Pancreas (tissue), 10 donors: ENCODE measurements around the gene ABCC1. TPM values are rescaled to one million over a fixed set of nuclear protein-coding genes. Genes with fewer than 3 reads are reported as not detected.

Experiments used
- ATAC-seq, 4 donors: fragments of 200-7000 bp; cut with Tn5 transposase; one replicate each; pipeline versions ENCODE4 v1.8.0 to v1.9.1; 2020; ENCODE audit warnings: mild to moderate bottlenecking in 4 of 4, moderate library complexity in 4 of 4
- DNase-seq, 6 donors: peaks; one replicate each; pipeline ENCODE4 v3.0.0-alpha.2; 2020
- FAIRE-seq: peaks from 2 replicates; lab custom pipeline; 2012; peaks lifted over from hg19 to GRCh38; lab: Jason Lieb, UNC
- H3K27ac ChIP-seq, 4 donors: fragments of 200-600 bp; sonication (generic); 1 replicate in 3 of 4; 2 replicates in 1 of 4; pipeline versions ENCODE4 v1.5.0 to v1.8.0; 2020
- H3K27me3 ChIP-seq, 4 donors: fragments of 200-600 bp; one replicate each; pipeline ENCODE4 v1.8.0; 2021
- H3K36me3 ChIP-seq, 3 donors: fragments of 200-600 bp; sonication (generic) in 1 of 3; one replicate each; pipeline versions ENCODE4 v1.5.0 to v1.8.0; 2020 to 2021
- H3K4me1 ChIP-seq, 3 donors: fragments of 200-600 bp; one replicate each; pipeline ENCODE4 v1.8.0; 2021
- H3K4me3 ChIP-seq, 4 donors: fragments of 200-600 bp; sonication (generic) in 2 of 4; one replicate each; pipeline versions ENCODE4 v1.5.0 to v1.8.0; 2020 to 2021
- H3K9me3 ChIP-seq, 4 donors: fragments of 200-600 bp; one replicate each; pipeline ENCODE4 v1.8.0; 2021
- CTCF ChIP-seq, 4 donors: fragments of 200-600 bp; sonication (generic) in 3 of 4; IDR thresholded peaks; one replicate each; pipeline versions ENCODE4 v1.5.0 to v1.8.0; 2021; ENCODE audit warnings: antibody characterized with exemption in 4 of 4
- WGBS, 2 donors: extraction: QIAGEN DNeasy Blood & Tissue Kit; methylation state at CpG; one replicate each; pipeline ENCODE4 v1.1.7; 2013; 5-methylcytosine and 5-hydroxymethylcytosine counted together
- intact Hi-C, 3 donors: fragments of 100-400 bp; cut with DNase I; formaldehyde crosslinking; loops; one replicate each; pipeline versions ENCODE4 v1.11.1 to v1.14.2; 2022
- polyA plus RNA-seq, 2 donors: library from polyadenylated mRNA; stranded (reverse); fragments of 200-250 nt; gene quantifications; one replicate each; pipeline ENCODE4 v1.2.3, GENCODE V29; 2013
- total RNA-seq, 6 donors: library from RNA; stranded (reverse); fragmentation: NEBNext Ultra II Directional in 4 of 6; extraction: Animal tissue kit (Norgen Biotek cat#: 25700) in 4 of 6; gene quantifications; one replicate each; pipeline versions ENCODE4 v1.2.1 to v1.2.4, GENCODE V29; 2021 to 2023
- donor health status: healthy with polysubstance abuse.
- donor health status: DM: no; HTN: no; CAD: no; lungs with moderate emphysema.
- donor health status: DM: no; HTN: no; CAD: no.
- donor health status: control.
- donor health status: control.
- donor health status: Bipolar disorder and iron deficiency.
- donor health status: DM: yes; HTN: yes; CAD: no.
- donor health status: DM: no; HTN: no; CAD: no.
- donor health status: DM: no; HTN: no; CAD: no.
- donor health status: DM: yes; HTN: yes; CAD: no.

Gene ABCC1
- total and polyA plus RNA-seq, 8 donors, result 8.5 to 16.8 (median 12.0) TPM

- no peaks in the 10 kb centered on the region for H3K9me3 ChIP-seq
- ATAC-seq, result no peak
- no peak overlapping the region for H3K27ac ChIP-seq
- 79 to 87% methylated on average over 5 of the region's 5 CpGs for WGBS, 2 donors
- H3K27me3 ChIP-seq, result no peaks in the 10 kb centered on the region
- no peak for TF ChIP-seq CTCF (IDR thresholded peaks at IDR 0.05)
- no peak for DNase-seq
- peaks cover 0 to 4% (median 0%) of the 10 kb centered on the region in 3 donors for H3K4me1 ChIP-seq
- no peak overlapping the region for H3K4me3 ChIP-seq
- FAIRE-seq, result no peak
- intact Hi-C loops, result no loop called here
- peaks cover 0 to 15% (median 0%) of the 10 kb centered on the region in 3 donors for H3K36me3 ChIP-seq
These were observed 83.0 kb downstream of the ABCC1 start for GRCh38 chr16:16032271-16032979.

DNA sequence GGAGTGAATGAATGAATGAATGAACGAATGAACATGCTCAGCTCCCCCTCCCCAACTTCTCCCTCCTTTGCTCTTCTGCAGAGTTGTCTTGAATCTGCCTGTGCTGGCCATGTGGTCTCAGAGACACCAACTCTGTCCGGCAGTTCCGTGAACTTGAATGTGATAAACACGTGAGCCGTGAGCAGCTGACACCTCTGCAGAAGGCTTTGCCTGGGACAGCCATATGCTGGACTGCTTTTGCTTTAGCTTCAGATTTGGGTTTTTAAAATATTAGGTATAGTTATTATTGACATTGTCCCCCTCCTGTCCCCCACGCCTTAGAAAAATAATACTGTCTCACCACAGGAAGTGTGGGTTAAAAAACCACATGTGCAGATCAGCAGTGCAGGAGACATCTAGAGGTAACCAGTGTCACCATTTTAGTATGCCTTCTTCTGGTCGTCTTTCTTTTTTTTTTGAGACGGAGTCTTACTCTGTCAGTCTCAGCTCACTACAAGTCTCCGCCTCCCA, 83.8 kb downstream of the ABCC1 start:
- DNase-seq, result no peak
- TF ChIP-seq CTCF (IDR thresholded peaks at IDR 0.05), result no peak
- H3K27me3 ChIP-seq, result no peaks in the 10 kb centered on the region
- H3K9me3 ChIP-seq, result no peaks in the 10 kb centered on the region
- H3K27ac ChIP-seq, result no peak overlapping the region
- peaks cover 0 to 19% (median 0%) of the 10 kb centered on the region in 3 donors for H3K36me3 ChIP-seq
- ATAC-seq, result no peak
- no peak overlapping the region for H3K4me3 ChIP-seq
- intact Hi-C loops, result no loop called here
- WGBS, 2 donors, result 66 to 68% methylated on average over 9 of the region's 9 CpGs
- peaks cover 0 to 4% (median 0%) of the 10 kb centered on the region in 3 donors for H3K4me1 ChIP-seq
- no peak for FAIRE-seq

GRCh38 chr16:16036359-16036792, 87.0 kb downstream of the ABCC1 start:
- ATAC-seq, result no peak
- no peak for TF ChIP-seq CTCF (IDR thresholded peaks at IDR 0.05)
- Histone ChIP-seq H3K4me1 (no peaks in the 10 kb centered on the region), H3K9me3 (no peaks in the 10 kb centered on the region), H3K4me3 (no peak overlapping the region), H3K36me3 (peaks cover 0 to 19% (median 0%) of the 10 kb centered on the region in 3 donors), H3K27me3 (no peaks in the 10 kb centered on the region), H3K27ac (no peak overlapping the region)
- WGBS, 2 donors, result 91 to 92% methylated on average over 8 of the region's 8 CpGs
- DNase-seq, result no peak
- no peak for FAIRE-seq
- intact Hi-C loops, result no loop called here

GRCh38 chr16:16037521-16037920, 88.1 kb downstream of the ABCC1 start:
- Histone ChIP-seq H3K4me1 (no peaks in the 10 kb centered on the region), H3K4me3 (no peak overlapping the region), H3K27me3 (no peaks in the 10 kb centered on the region), H3K27ac (no peak overlapping the region), H3K36me3 (peaks cover 0 to 19% (median 0%) of the 10 kb centered on the region in 3 donors), H3K9me3 (no peaks in the 10 kb centered on the region)
- TF ChIP-seq CTCF (IDR thresholded peaks at IDR 0.05), result no peak
- FAIRE-seq (no peak), ATAC-seq (no peak), DNase-seq (no peak)
- intact Hi-C loops, result no loop called here
- WGBS, 2 donors, result 96% methylated on average over 11 of the region's 11 CpGs

- DNase-seq (no peak), FAIRE-seq (no peak), ATAC-seq (no peak)
- no peak for TF ChIP-seq CTCF (IDR thresholded peaks at IDR 0.05)
- Histone ChIP-seq H3K4me1 (no peaks in the 10 kb centered on the region), H3K36me3 (peaks cover 0 to 19% (median 0%) of the 10 kb centered on the region in 3 donors), H3K9me3 (no peaks in the 10 kb centered on the region), H3K4me3 (no peak overlapping the region), H3K27ac (no peak overlapping the region), H3K27me3 (no peaks in the 10 kb centered on the region)
- 95 to 96% methylated on average over 1 of the region's 1 CpG for WGBS, 2 donors
- intact Hi-C loops, result no loop called here
These were observed 88.6 kb downstream of the ABCC1 start for GRCh38 chr16:16037970-16038369.
